Measurements from ENCODE around the gene CALHM4. TPM values are rescaled to one million over a fixed set of nuclear protein-coding genes. Genes with fewer than 3 reads are reported as not detected.
A peak's percentile ranks its signal among the peaks of the same experiment; 100 is the strongest.

CALHM4 gene
- total and polyA plus RNA-seq, 12 donors: 0.09 to 0.26 (median 0.22) TPM; not detected in 9

GRCh38 chr6:116563830-116564229, 10.3 kb downstream of the CALHM4 start:
- TF ChIP-seq CTCF (IDR thresholded peaks at IDR 0.05): no peak
- H3K4me3 ChIP-seq: no peak overlapping the region
- ATAC-seq: no peak
- peaks cover 0 to 8% (median 0%) of the 10 kb centered on the region in 9 donors for H3K4me1 ChIP-seq
- H3K27me3 ChIP-seq: peaks cover 0 to 3% (median 0%) of the 10 kb centered on the region in 7 donors
- no peak overlapping the region for H3K27ac ChIP-seq
- no peak for DNase-seq
- WGBS, 2 donors: 93 to 95% methylated on average over 9 of the region's 9 CpGs
- H3K36me3 ChIP-seq: no peaks in the 10 kb centered on the region
- intact Hi-C loops (cut with DNase I): loop anchor here in 8 of 10 donors (5.0 to 10.0 kb wide), 6 partner anchors 279 to 349 kb away; partner anchors contain the start of gene TSPYL1 (in 3 of the 8)
- no peaks in the 10 kb centered on the region for H3K9me3 ChIP-seq

- TF ChIP-seq CTCF (IDR thresholded peaks at IDR 0.05): no peak
- intact Hi-C loops (cut with DNase I): loop anchor here in 8 of 10 donors (5.0 to 10.0 kb wide), 6 partner anchors 280 to 350 kb away; partner anchors contain the start of gene TSPYL1 (in 3 of the 8)
- no peak overlapping the region for H3K27ac ChIP-seq
- no peak overlapping the region for H3K4me3 ChIP-seq
- ATAC-seq (no peak), DNase-seq (no peak)
- 88 to 91% methylated on average over 7 of the region's 7 CpGs for WGBS, 2 donors
- peaks cover 0 to 13% (median 0%) of the 10 kb centered on the region in 9 donors for H3K4me1 ChIP-seq
- H3K27me3 ChIP-seq: peaks cover 0 to 3% (median 0%) of the 10 kb centered on the region in 7 donors
- H3K36me3 ChIP-seq: no peaks in the 10 kb centered on the region
- H3K9me3 ChIP-seq: no peaks in the 10 kb centered on the region
Measured at GRCh38 chr6:116564311-116564710, 10.8 kb downstream of the CALHM4 start.

GRCh38 chr6:116564921-116565872, 11.6 kb downstream of the CALHM4 start:
- intact Hi-C loops (cut with DNase I): loop anchor here in 8 of 10 donors (5.0 to 10.0 kb wide), 6 partner anchors 280 to 350 kb away; partner anchors contain the start of gene TSPYL1 (in 3 of the 8)

More at GRCh38 chr6:116564921-116565872, 11.6 kb downstream of the CALHM4 start:
- peak in 1 of 2 donors; percentile 35 for DNase-seq
- peaks cover 0 to 20% (median 6%) of the 10 kb centered on the region in 9 donors for H3K4me1 ChIP-seq
- peak overlapping the region in 1 of 10 donors; percentile 9 for H3K27ac ChIP-seq
- peak overlapping the region in 8 of 10 donors; percentile 13 to 53 (median 44) for H3K4me3 ChIP-seq
- ATAC-seq: peak; percentile 30 to 79 (median 64)
- no peaks in the 10 kb centered on the region for H3K9me3 ChIP-seq
- peaks cover 0 to 3% (median 0%) of the 10 kb centered on the region in 7 donors for H3K27me3 ChIP-seq
- no peak for TF ChIP-seq CTCF (IDR thresholded peaks at IDR 0.05)
- 46 to 47% methylated on average over 42 of the region's 42 CpGs for WGBS, 2 donors
- H3K36me3 ChIP-seq: no peaks in the 10 kb centered on the region

Data from heart right ventricle (tissue), 16 donors.